ENCODE results near the gene SPATS2L. TPM values are rescaled to one million over a fixed set of nuclear protein-coding genes. Genes with fewer than 3 reads are reported as not detected.

Gene SPATS2L
- total RNA-seq (34.8 TPM), polyA plus RNA-seq (58.3 TPM)
- long read RNA-seq, donor 1, partial matches to known transcripts: 10 of 10 reads
- long read RNA-seq, donor 1, other reads (novel, unspliced or antisense): 0 of 10 reads
- long read RNA-seq, donor 2, partial matches to known transcripts: 0 of 14 reads
- long read RNA-seq, donor 2, other reads (novel, unspliced or antisense): 8 of 14 reads
- long read RNA-seq, donor 3, transcript SPATS2L-204 (13 exons, 2,463 nt): major isoform, 5 of 15 reads
- long read RNA-seq, donor 3, partial matches to known transcripts: 7 of 15 reads
- long read RNA-seq, donor 3, other reads (novel, unspliced or antisense): 0 of 15 reads
- long read RNA-seq, donor 4, partial matches to known transcripts: 31 of 36 reads
- long read RNA-seq, donor 4, other reads (novel, unspliced or antisense): 0 of 36 reads
- long read RNA-seq, donor 5, partial matches to known transcripts: 26 of 29 reads
- long read RNA-seq, donor 5, other reads (novel, unspliced or antisense): 0 of 29 reads
- long read RNA-seq, donor 6, partial matches to known transcripts: 13 of 17 reads
- long read RNA-seq, donor 6, other reads (novel, unspliced or antisense): 0 of 17 reads
- long read RNA-seq, donor 7, partial matches to known transcripts: 7 of 15 reads
- long read RNA-seq, donor 7, other reads (novel, unspliced or antisense): 0 of 15 reads
- long read RNA-seq, donor 8, partial matches to known transcripts: 0 of 2 reads
- long read RNA-seq, donor 8, other reads (novel, unspliced or antisense): 0 of 2 reads
- long read RNA-seq, donor 9, partial matches to known transcripts: 0 of 3 reads
- long read RNA-seq, donor 9, other reads (novel, unspliced or antisense): 0 of 3 reads
- long read RNA-seq, donor 10, partial matches to known transcripts: 0 of 3 reads
- long read RNA-seq, donor 10, other reads (novel, unspliced or antisense): 0 of 3 reads

DNA sequence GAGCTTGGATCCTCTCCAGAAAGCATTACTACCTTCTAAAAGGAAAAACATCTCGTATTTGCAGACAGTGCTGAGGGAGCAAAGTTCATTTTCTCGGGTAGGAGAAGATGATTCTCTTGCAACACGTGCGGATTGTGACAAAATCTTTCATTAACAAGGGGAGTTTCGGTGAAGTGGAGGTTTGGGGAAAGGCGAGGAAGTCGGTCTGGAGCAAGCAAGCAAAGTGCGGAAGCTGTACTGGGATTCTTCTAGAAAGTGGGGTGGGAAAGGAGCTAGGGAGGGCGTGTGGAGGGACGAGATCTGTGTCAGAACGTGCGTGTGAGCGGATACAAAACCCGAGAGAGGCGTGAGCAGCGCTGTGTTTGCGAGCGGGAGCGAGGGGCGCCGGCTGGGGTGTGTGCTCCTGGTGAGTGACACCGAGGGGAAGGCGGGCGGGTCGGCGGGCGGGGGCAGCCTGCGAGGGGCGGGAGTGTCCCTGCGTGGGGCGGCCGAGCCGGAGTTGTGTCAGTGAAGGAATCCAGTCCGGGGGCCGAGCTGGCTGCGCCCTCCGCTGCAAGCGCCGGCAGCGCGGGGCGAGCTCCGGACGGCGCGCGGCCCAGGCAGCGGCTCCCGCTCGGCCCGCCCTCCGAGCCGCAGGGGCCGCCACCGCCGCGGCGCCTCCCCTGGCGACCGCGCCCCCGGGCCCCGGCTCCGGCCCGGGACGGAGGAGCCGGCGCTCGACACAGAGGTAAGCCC, at the start of gene SPATS2L:
TSS of gene SPATS2L (plus strand) at position 498 of the 735 bp plus-strand sequence. CDS start 82,552 bp downstream, outside the sequence.
- WGBS: under 1% methylated on average over 69 of the region's 69 CpGs
- H3K4me3 ChIP-seq (ENCODE audit: low read length in 2 of 2): peak within 1 kb of the TSS; percentile 31 to 52
- H3K27me3 ChIP-seq (ENCODE audit: control insufficient read depth in 2 of 2, insufficient read depth in 1 of 2, low read length in 1 of 2): peaks cover 25 to 67% of the 10 kb centered on the region in 2 donors
- H3K4me1 ChIP-seq (ENCODE audit: control insufficient read depth in 2 of 2, insufficient read depth in 2 of 2, low read length in 2 of 2): peaks cover 6 to 11% of the 10 kb centered on the region in 2 donors
- DNase-seq (ENCODE audit: low read depth in 6 of 9, low spot score in 9 of 9): peak in 5 of 9 donors; percentile 10 to 60 (median 29)
- no peaks in the 10 kb centered on the region for H3K36me3 ChIP-seq (ENCODE audit: control insufficient read depth in 2 of 2, insufficient read depth in 2 of 2, low read length in 1 of 2)
- peak within 1 kb of the TSS; percentile 65 to 82 for H3K27ac ChIP-seq (ENCODE audit: low read depth in 1 of 2, low read length in 1 of 2)
- H3K9me3 ChIP-seq (ENCODE audit: control insufficient read depth in 2 of 2, insufficient read depth in 1 of 2, low read length in 1 of 2): no peaks in the 10 kb centered on the region

DNA sequence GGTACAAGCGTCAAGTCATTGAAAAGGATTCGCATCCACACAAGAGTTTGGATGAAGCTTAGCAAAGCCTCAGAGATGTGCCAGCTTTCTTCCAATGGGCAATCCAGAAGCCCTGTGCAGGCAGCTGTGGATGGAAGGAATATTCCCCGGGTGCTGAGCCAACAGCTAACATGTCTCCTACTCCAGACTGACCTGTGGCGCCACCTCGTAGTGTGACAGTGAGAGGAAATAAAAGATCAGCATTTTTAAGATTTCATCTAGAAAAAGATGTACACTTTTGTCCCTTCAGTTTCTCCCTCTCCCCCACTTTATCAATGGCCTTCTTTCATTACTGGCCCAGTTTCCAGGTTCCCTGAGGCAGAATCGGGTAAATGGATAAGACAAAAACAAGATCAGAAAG, 48.9 kb upstream of the SPATS2L start:
- 97% methylated on average over 6 of the region's 6 CpGs for WGBS
- Histone ChIP-seq H3K27ac (ENCODE audit: low read depth in 1 of 2, low read length in 1 of 2) (no peak overlapping the region), H3K36me3 (ENCODE audit: control insufficient read depth in 2 of 2, insufficient read depth in 2 of 2, low read length in 1 of 2) (no peaks in the 10 kb centered on the region), H3K27me3 (ENCODE audit: control insufficient read depth in 2 of 2, insufficient read depth in 1 of 2, low read length in 1 of 2) (no peaks in the 10 kb centered on the region), H3K4me1 (ENCODE audit: control insufficient read depth in 2 of 2, insufficient read depth in 2 of 2, low read length in 2 of 2) (peaks cover 0 to 5% of the 10 kb centered on the region in 2 donors), H3K9me3 (ENCODE audit: control insufficient read depth in 2 of 2, insufficient read depth in 1 of 2, low read length in 1 of 2) (no peaks in the 10 kb centered on the region), H3K4me3 (ENCODE audit: low read length in 2 of 2) (no peak overlapping the region)
- DNase-seq (ENCODE audit: low read depth in 6 of 9, low spot score in 9 of 9): no peak

DNA sequence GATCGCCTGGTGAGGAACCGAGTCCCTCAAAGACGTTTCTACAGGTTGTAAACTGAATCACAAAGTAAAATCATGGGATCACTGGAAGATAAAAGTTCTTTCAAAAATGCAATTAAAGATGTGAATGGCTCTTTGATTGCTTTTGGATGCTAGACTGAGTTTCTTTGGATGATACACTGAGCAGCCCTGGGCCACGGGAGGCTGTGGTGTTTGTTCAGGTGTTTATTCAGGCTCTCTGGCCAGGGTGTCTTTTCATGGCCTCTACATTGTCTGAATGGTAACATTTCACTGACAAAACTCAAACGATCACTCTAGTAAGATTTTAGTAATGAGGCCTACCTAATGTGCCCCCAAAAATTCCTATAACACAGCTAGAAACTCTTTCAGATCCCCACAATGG, 48.4 kb upstream of the SPATS2L start:
- H3K4me3 ChIP-seq (ENCODE audit: low read length in 2 of 2): no peak overlapping the region
- 92% methylated on average over 5 of the region's 5 CpGs for WGBS
- no peak for DNase-seq (ENCODE audit: low read depth in 6 of 9, low spot score in 9 of 9)
- H3K36me3 ChIP-seq (ENCODE audit: control insufficient read depth in 2 of 2, insufficient read depth in 2 of 2, low read length in 1 of 2): no peaks in the 10 kb centered on the region
- H3K9me3 ChIP-seq (ENCODE audit: control insufficient read depth in 2 of 2, insufficient read depth in 1 of 2, low read length in 1 of 2): no peaks in the 10 kb centered on the region
- H3K4me1 ChIP-seq (ENCODE audit: control insufficient read depth in 2 of 2, insufficient read depth in 2 of 2, low read length in 2 of 2): peaks cover 0 to 5% of the 10 kb centered on the region in 2 donors
- no peaks in the 10 kb centered on the region for H3K27me3 ChIP-seq (ENCODE audit: control insufficient read depth in 2 of 2, insufficient read depth in 1 of 2, low read length in 1 of 2)
- no peak overlapping the region for H3K27ac ChIP-seq (ENCODE audit: low read depth in 1 of 2, low read length in 1 of 2)

GRCh38 chr2:200258881-200259576, 47.5 kb upstream of the SPATS2L start:
- no peak overlapping the region for H3K4me3 ChIP-seq (ENCODE audit: low read length in 2 of 2)
- DNase-seq (ENCODE audit: low read depth in 6 of 9, low spot score in 9 of 9): no peak
- no peaks in the 10 kb centered on the region for H3K9me3 ChIP-seq (ENCODE audit: control insufficient read depth in 2 of 2, insufficient read depth in 1 of 2, low read length in 1 of 2)
- 91% methylated on average over 7 of the region's 7 CpGs for WGBS
- no peak overlapping the region for H3K27ac ChIP-seq (ENCODE audit: low read depth in 1 of 2, low read length in 1 of 2)
- H3K36me3 ChIP-seq (ENCODE audit: control insufficient read depth in 2 of 2, insufficient read depth in 2 of 2, low read length in 1 of 2): no peaks in the 10 kb centered on the region
- H3K4me1 ChIP-seq (ENCODE audit: control insufficient read depth in 2 of 2, insufficient read depth in 2 of 2, low read length in 2 of 2): peaks cover 0 to 2% of the 10 kb centered on the region in 2 donors
- H3K27me3 ChIP-seq (ENCODE audit: control insufficient read depth in 2 of 2, insufficient read depth in 1 of 2, low read length in 1 of 2): no peaks in the 10 kb centered on the region

- Histone ChIP-seq H3K36me3 (ENCODE audit: control insufficient read depth in 2 of 2, insufficient read depth in 2 of 2, low read length in 1 of 2) (no peaks in the 10 kb centered on the region), H3K4me3 (ENCODE audit: low read length in 2 of 2) (no peak overlapping the region), H3K27me3 (ENCODE audit: control insufficient read depth in 2 of 2, insufficient read depth in 1 of 2, low read length in 1 of 2) (no peaks in the 10 kb centered on the region), H3K9me3 (ENCODE audit: control insufficient read depth in 2 of 2, insufficient read depth in 1 of 2, low read length in 1 of 2) (no peaks in the 10 kb centered on the region), H3K27ac (ENCODE audit: low read depth in 1 of 2, low read length in 1 of 2) (no peak overlapping the region), H3K4me1 (ENCODE audit: control insufficient read depth in 2 of 2, insufficient read depth in 2 of 2, low read length in 2 of 2) (peaks cover 0 to 2% of the 10 kb centered on the region in 2 donors)
- DNase-seq (ENCODE audit: low read depth in 6 of 9, low spot score in 9 of 9): no peak
- 92% methylated on average over 5 of the region's 5 CpGs for WGBS
Measured at GRCh38 chr2:200259577-200259957, 46.9 kb upstream of the SPATS2L start.

DNA sequence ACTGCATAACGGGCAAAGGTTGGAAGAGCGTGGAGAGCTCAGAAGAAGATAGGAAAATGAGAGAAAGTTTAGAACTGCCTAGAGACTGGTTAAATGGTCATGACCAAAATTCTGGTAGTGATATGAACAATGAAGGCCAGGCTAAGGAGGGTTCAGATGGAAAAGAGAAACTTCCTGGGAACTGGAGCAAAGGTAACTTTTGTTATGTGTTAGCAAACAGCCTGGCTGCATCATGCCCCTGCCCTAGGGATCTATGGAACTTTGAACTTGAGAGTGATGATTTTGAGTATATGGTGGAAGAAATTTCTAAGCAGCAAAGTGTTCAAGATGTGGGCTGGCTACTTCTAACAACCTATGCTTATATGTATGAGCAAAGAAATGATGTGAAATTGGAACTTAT, 44.4 kb upstream of the SPATS2L start:
- H3K4me3 ChIP-seq (ENCODE audit: low read length in 2 of 2): no peak overlapping the region
- no peak for DNase-seq (ENCODE audit: low read depth in 6 of 9, low spot score in 9 of 9)
- H3K27ac ChIP-seq (ENCODE audit: low read depth in 1 of 2, low read length in 1 of 2): no peak overlapping the region
- no peaks in the 10 kb centered on the region for H3K27me3 ChIP-seq (ENCODE audit: control insufficient read depth in 2 of 2, insufficient read depth in 1 of 2, low read length in 1 of 2)
- peaks cover 0 to 2% of the 10 kb centered on the region in 2 donors for H3K4me1 ChIP-seq (ENCODE audit: control insufficient read depth in 2 of 2, insufficient read depth in 2 of 2, low read length in 2 of 2)
- H3K9me3 ChIP-seq (ENCODE audit: control insufficient read depth in 2 of 2, insufficient read depth in 1 of 2, low read length in 1 of 2): no peaks in the 10 kb centered on the region
- over 99% methylated on average over 2 of the region's 2 CpGs for WGBS
- H3K36me3 ChIP-seq (ENCODE audit: control insufficient read depth in 2 of 2, insufficient read depth in 2 of 2, low read length in 1 of 2): no peaks in the 10 kb centered on the region

GRCh38 chr2:200263279-200263678, 43.2 kb upstream of the SPATS2L start:
- H3K27ac ChIP-seq (ENCODE audit: low read depth in 1 of 2, low read length in 1 of 2): no peak overlapping the region
- H3K27me3 ChIP-seq (ENCODE audit: control insufficient read depth in 2 of 2, insufficient read depth in 1 of 2, low read length in 1 of 2): no peaks in the 10 kb centered on the region
- H3K36me3 ChIP-seq (ENCODE audit: control insufficient read depth in 2 of 2, insufficient read depth in 2 of 2, low read length in 1 of 2): no peaks in the 10 kb centered on the region
- 94% methylated on average over 1 of the region's 1 CpG for WGBS
- no peak for DNase-seq (ENCODE audit: low read depth in 6 of 9, low spot score in 9 of 9)
- H3K4me1 ChIP-seq (ENCODE audit: control insufficient read depth in 2 of 2, insufficient read depth in 2 of 2, low read length in 2 of 2): peaks cover 0 to 2% of the 10 kb centered on the region in 2 donors
- no peaks in the 10 kb centered on the region for H3K9me3 ChIP-seq (ENCODE audit: control insufficient read depth in 2 of 2, insufficient read depth in 1 of 2, low read length in 1 of 2)
- H3K4me3 ChIP-seq (ENCODE audit: low read length in 2 of 2): no peak overlapping the region

DNA sequence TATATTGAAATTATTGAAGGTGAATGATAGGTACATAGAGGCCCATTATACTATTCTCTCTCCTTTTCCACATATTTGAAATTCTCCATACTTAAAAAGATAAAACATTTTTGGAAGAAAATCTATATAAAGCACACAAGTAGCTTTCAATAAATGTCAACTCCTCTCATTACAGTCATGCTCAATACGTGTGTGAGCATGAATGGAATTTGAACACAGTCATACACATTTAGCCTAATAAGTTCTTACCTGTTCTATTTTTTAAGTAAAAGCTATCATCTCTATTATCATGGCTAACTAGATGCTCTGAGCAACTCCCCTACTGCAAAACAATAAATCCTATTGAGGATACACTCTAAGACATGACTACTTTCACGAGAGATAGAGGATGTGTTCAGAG, 41.9 kb upstream of the SPATS2L start:
- H3K4me1 ChIP-seq (ENCODE audit: control insufficient read depth in 2 of 2, insufficient read depth in 2 of 2, low read length in 2 of 2): no peaks in the 10 kb centered on the region
- H3K27ac ChIP-seq (ENCODE audit: low read depth in 1 of 2, low read length in 1 of 2): no peak overlapping the region
- no peak overlapping the region for H3K4me3 ChIP-seq (ENCODE audit: low read length in 2 of 2)
- H3K36me3 ChIP-seq (ENCODE audit: control insufficient read depth in 2 of 2, insufficient read depth in 2 of 2, low read length in 1 of 2): no peaks in the 10 kb centered on the region
- H3K9me3 ChIP-seq (ENCODE audit: control insufficient read depth in 2 of 2, insufficient read depth in 1 of 2, low read length in 1 of 2): no peaks in the 10 kb centered on the region
- 70% methylated on average over 2 of the region's 2 CpGs for WGBS
- DNase-seq (ENCODE audit: low read depth in 6 of 9, low spot score in 9 of 9): no peak
- no peaks in the 10 kb centered on the region for H3K27me3 ChIP-seq (ENCODE audit: control insufficient read depth in 2 of 2, insufficient read depth in 1 of 2, low read length in 1 of 2)
